KBM-7 (cell line): Measurements from ENCODE around the gene CENPT.
A peak's percentile ranks its signal among the peaks of the same experiment; 100 is the strongest.

Source experiments
- DNase-seq: peaks from one replicate; pipeline ENCODE4 v3.0.0-alpha.2; 2015
- in situ Hi-C: fragments of 300-500 bp; cut with MboI; formaldehyde crosslinking; loops from 2 replicates; pipeline ENCODE4 v1.14.3; 2020; ENCODE audit warnings: low sequenced_read_pairs, low pct_unique_long_range_greater_than_20kb, mixed read lengths

The CENPT gene

GRCh38 chr16:67825906-67826305, 21.6 kb downstream of the CENPT start:
- in situ Hi-C loops, result no loop called here
- DNase-seq, result no peak

- DNase-seq, result no peak
- in situ Hi-C loops, result no loop called here
Observed at GRCh38 chr16:67825119-67825518, 22.4 kb downstream of the CENPT start.

- in situ Hi-C loops, result no loop called here
- no peak for DNase-seq
Observed at GRCh38 chr16:67822511-67822910, 25.0 kb downstream of the CENPT start.

- no peak for DNase-seq
- in situ Hi-C loops, result no loop called here
Observed at GRCh38 chr16:67820608-67821259, 26.8 kb downstream of the CENPT start.

GRCh38 chr16:67814567-67814966, 32.9 kb downstream of the CENPT start:
- DNase-seq, result no peak
- in situ Hi-C loops, result no loop called here

GRCh38 chr16:67811899-67812298, 35.6 kb downstream of the CENPT start:
- in situ Hi-C loops, result no loop called here
- DNase-seq, result no peak

GRCh38 chr16:67807148-67807682, 40.3 kb downstream of the CENPT start:
- in situ Hi-C loops, result no loop called here
- no peak for DNase-seq

GRCh38 chr16:67806428-67807147, 40.9 kb downstream of the CENPT start, which contains the start of the genes RANBP10 and TSNAXIP1:
Gene RANBP10, minus strand, starts transcription at chr16:67806560. Its CDS starts 24 bp downstream, at chr16:67806536.
Gene TSNAXIP1, plus strand, starts transcription at chr16:67806889. Its CDS starts 261 bp downstream, at chr16:67807150.
- in situ Hi-C loops, result no loop called here
- DNase-seq, result peak; percentile 100

GRCh38 chr16:67805718-67806427, 41.6 kb downstream of the CENPT start:
- in situ Hi-C loops, result no loop called here
- DNase-seq, result no peak

GRCh38 chr16:67804853-67805542, 42.5 kb downstream of the CENPT start:
- no peak for DNase-seq
- in situ Hi-C loops, result no loop called here

- DNase-seq, result no peak
- in situ Hi-C loops, result no loop called here
Observed at GRCh38 chr16:67803894-67804293, 43.6 kb downstream of the CENPT start.

- in situ Hi-C loops, result no loop called here
- DNase-seq, result no peak
Observed at GRCh38 chr16:67801883-67802282, 45.6 kb downstream of the CENPT start.

- in situ Hi-C loops, result no loop called here
Observed at GRCh38 chr16:67801241-67801640, 46.3 kb downstream of the CENPT start.

GRCh38 chr16:67800338-67800926, 47.1 kb downstream of the CENPT start:
- in situ Hi-C loops, result no loop called here
- DNase-seq, result no peak

More at GRCh38 chr16:67801241-67801640, 46.3 kb downstream of the CENPT start:
- DNase-seq, result no peak

GRCh38 chr16:67796099-67796718, 51.3 kb downstream of the CENPT start:
- in situ Hi-C loops, result no loop called here
- DNase-seq, result no peak

GRCh38 chr16:67790071-67790470, 57.4 kb downstream of the CENPT start:
- no peak for DNase-seq
- in situ Hi-C loops, result no loop called here

GRCh38 chr16:67786491-67786890, 61.0 kb downstream of the CENPT start:
- DNase-seq, result no peak
- in situ Hi-C loops, result no loop called here

- no peak for DNase-seq
- in situ Hi-C loops, result no loop called here
Observed at GRCh38 chr16:67783353-67783725, 64.2 kb downstream of the CENPT start.
